Measurements from ENCODE around the gene AKR1E2. TPM values are rescaled to one million over a fixed set of nuclear protein-coding genes. Genes with fewer than 3 reads are reported as not detected.

AKR1E2 gene
- total and polyA plus RNA-seq, 4 donors, result 1.5 to 7.5 (median 3.8) TPM

DNA sequence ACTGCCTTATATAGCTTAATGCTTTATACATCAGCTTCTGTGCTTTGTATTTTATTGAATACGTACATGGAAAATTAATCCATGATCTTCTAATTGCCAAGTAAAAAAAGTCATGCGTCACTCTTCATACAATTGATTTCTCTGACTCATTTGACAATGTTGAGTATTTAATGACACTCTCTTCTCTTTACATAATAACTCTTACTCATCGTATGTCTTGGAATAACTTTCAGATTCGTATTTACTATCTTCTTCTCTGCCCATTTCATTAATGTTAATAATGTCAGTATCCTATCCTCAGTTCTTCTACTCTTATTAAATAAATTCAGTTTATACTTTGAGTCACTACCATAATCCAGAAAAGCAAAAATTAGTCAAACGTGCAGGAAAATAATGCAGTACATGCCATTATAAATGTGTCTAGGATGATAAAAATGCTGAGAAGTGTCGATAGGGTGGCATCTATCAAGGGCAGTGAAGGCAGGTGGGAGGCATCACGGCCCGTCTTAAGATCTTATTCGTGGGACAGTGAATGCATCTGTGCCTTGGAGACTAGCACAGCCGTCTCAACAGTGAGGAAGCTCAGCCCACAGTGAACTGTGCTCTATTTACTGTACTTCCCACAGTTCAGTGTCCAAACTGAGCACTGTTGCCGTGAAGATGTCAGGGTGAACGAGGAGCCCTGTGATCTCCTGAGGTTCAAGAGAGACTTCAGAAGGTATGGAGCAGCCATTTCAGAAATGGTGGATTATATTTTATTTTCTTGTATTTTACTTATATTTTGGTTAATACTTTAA is 39.8 kb upstream of the AKR1E2 start:
- Histone ChIP-seq H3K9ac (ENCODE audit: insufficient read depth in 1 of 2, low read length in 2 of 2) (no peak overlapping the region), H3K27me3 (ENCODE audit: control insufficient read depth in 3 of 3, insufficient read depth in 3 of 3, low read length in 2 of 3) (no peaks in the 10 kb centered on the region), H3K36me3 (ENCODE audit: control insufficient read depth in 4 of 4, insufficient read depth in 4 of 4, low read length in 4 of 4) (no peaks in the 10 kb centered on the region), H3K27ac (ENCODE audit: low read depth in 1 of 2, low read length in 1 of 2) (no peak overlapping the region), H3K4me3 (no peak overlapping the region), H3K9me3 (ENCODE audit: control insufficient read depth in 4 of 4, insufficient read depth in 3 of 4, low read length in 3 of 4) (peaks cover 0 to 2% (median 0%) of the 10 kb centered on the region in 4 donors), H3K4me1 (ENCODE audit: control insufficient read depth in 5 of 5, insufficient read depth in 5 of 5, low read length in 5 of 5) (no peaks in the 10 kb centered on the region)
- no peak for ATAC-seq (ENCODE audit: insufficient read depth, low FRiP score)
- 68 to 79% methylated on average over 12 of the region's 12 CpGs for WGBS, 2 donors
- no peak for DNase-seq
- TF ChIP-seq, protein P1, sequence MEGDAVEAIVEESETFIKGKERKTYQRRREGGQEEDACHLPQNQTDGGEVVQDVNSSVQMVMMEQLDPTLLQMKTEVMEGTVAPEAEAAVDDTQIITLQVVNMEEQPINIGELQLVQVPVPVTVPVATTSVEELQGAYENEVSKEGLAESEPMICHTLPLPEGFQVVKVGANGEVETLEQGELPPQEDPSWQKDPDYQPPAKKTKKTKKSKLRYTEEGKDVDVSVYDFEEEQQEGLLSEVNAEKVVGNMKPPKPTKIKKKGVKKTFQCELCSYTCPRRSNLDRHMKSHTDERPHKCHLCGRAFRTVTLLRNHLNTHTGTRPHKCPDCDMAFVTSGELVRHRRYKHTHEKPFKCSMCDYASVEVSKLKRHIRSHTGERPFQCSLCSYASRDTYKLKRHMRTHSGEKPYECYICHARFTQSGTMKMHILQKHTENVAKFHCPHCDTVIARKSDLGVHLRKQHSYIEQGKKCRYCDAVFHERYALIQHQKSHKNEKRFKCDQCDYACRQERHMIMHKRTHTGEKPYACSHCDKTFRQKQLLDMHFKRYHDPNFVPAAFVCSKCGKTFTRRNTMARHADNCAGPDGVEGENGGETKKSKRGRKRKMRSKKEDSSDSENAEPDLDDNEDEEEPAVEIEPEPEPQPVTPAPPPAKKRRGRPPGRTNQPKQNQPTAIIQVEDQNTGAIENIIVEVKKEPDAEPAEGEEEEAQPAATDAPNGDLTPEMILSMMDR (IDR thresholded peaks at IDR 0.05; ENCODE audit: control extremely low read depth, extremely low read depth), result no peak

DNA sequence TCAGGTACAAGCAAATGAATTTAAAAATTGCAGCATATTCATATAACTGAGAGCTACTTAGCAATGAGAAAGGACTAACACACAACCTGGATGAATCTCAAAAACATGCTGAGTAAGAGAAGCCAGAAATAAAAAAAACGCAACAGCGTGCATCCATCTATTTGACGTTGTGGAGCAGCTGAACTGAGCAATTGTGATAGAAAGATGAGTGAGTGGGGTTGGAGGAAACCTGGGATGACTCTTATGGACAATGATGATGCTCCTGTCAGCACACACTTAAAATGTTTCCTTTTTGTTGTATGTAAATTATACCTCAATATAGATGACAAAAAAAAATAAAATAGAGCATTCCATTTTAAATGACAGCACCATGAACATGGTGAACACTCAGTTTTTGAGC is 36.0 kb upstream of the AKR1E2 start:
- Histone ChIP-seq H3K4me3 (no peak overlapping the region), H3K27me3 (ENCODE audit: control insufficient read depth in 3 of 3, insufficient read depth in 3 of 3, low read length in 2 of 3) (no peaks in the 10 kb centered on the region), H3K27ac (ENCODE audit: low read depth in 1 of 2, low read length in 1 of 2) (no peak overlapping the region), H3K36me3 (ENCODE audit: control insufficient read depth in 4 of 4, insufficient read depth in 4 of 4, low read length in 4 of 4) (no peaks in the 10 kb centered on the region), H3K9ac (ENCODE audit: insufficient read depth in 1 of 2, low read length in 2 of 2) (no peak overlapping the region), H3K9me3 (ENCODE audit: control insufficient read depth in 4 of 4, insufficient read depth in 3 of 4, low read length in 3 of 4) (peaks cover 0 to 2% (median 0%) of the 10 kb centered on the region in 4 donors), H3K4me1 (ENCODE audit: control insufficient read depth in 5 of 5, insufficient read depth in 5 of 5, low read length in 5 of 5) (no peaks in the 10 kb centered on the region)
- WGBS, 2 donors, result 84 to 85% methylated on average over 3 of the region's 3 CpGs
- TF ChIP-seq, protein P1 (IDR thresholded peaks at IDR 0.05; ENCODE audit: control extremely low read depth, extremely low read depth), result no peak
- DNase-seq (no peak), ATAC-seq (ENCODE audit: insufficient read depth, low FRiP score) (no peak)

DNA sequence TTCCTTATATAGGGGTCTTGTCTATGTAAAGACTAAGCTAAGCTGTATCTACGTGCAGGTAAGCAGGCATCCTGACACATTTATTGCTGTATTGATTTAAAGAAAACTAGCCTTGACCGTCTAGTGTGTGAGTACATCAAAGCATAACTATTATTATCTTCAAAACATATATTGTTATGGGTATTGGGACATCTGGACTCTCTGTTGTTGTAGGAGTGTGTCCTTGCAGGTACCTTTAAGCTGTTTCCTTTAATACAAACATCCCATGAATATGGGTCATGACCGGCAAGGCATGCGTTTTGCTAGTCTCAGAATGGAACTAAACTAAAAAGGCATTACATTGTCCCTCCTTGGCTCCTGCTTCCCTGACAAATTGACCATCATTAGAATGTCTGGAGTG is 35.1 kb upstream of the AKR1E2 start:
- Histone ChIP-seq H3K4me1 (ENCODE audit: control insufficient read depth in 5 of 5, insufficient read depth in 5 of 5, low read length in 5 of 5) (no peaks in the 10 kb centered on the region), H3K9ac (ENCODE audit: insufficient read depth in 1 of 2, low read length in 2 of 2) (no peak overlapping the region), H3K4me3 (no peak overlapping the region), H3K36me3 (ENCODE audit: control insufficient read depth in 4 of 4, insufficient read depth in 4 of 4, low read length in 4 of 4) (no peaks in the 10 kb centered on the region), H3K27me3 (ENCODE audit: control insufficient read depth in 3 of 3, insufficient read depth in 3 of 3, low read length in 2 of 3) (no peaks in the 10 kb centered on the region), H3K9me3 (ENCODE audit: control insufficient read depth in 4 of 4, insufficient read depth in 3 of 4, low read length in 3 of 4) (peaks cover 0 to 2% (median 0%) of the 10 kb centered on the region in 4 donors), H3K27ac (ENCODE audit: low read depth in 1 of 2, low read length in 1 of 2) (no peak overlapping the region)
- ATAC-seq (ENCODE audit: insufficient read depth, low FRiP score) (no peak), DNase-seq (no peak)
- WGBS, 2 donors, result 89 to 90% methylated on average over 4 of the region's 4 CpGs
- TF ChIP-seq, protein P1 (IDR thresholded peaks at IDR 0.05; ENCODE audit: control extremely low read depth, extremely low read depth), result no peak

Data from lung (tissue), 12 donors.